ENCODE measurements around the gene C15orf61.

C15orf61 gene

DNA sequence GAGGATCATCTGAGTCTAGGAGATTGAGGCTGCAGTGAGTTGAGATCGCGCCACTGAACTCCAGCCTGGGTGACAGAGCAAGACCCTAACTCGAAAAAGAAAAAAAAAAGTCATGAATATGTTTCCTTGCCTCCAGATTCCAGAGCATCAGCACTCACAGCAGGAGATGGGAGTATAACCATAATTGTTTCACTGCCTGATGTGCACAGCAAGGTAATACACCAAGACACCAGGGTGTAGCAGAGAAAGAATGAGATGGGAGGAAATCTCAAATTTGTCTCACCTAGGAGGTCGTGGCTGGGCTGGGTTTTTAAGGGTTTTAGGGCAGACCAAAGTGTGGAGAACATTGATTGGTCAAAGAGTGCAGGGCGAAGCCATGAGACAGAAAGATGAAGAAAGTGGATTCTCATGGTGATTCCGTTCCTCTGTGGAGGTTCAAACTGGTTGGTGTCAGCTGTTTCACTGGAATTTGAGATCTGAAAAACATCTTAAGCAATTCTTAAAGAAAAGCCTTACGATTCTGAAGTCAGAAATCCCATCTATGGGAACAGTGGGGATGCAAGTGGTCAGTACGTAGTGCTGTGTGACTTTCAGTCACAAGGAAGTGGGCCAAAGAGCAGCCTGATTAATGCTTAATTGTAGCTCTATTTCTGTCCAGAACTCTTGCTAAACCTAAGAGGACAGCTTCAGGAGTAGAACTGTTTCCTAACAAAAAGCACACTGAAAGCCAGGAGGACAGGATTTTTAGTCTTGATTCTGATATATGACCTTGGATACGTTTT is 7.8 kb upstream of the C15orf61 start:
- DNase-seq (ENCODE audit: low read depth in 2 of 3, low spot score in 2 of 3), result no peak

DNA sequence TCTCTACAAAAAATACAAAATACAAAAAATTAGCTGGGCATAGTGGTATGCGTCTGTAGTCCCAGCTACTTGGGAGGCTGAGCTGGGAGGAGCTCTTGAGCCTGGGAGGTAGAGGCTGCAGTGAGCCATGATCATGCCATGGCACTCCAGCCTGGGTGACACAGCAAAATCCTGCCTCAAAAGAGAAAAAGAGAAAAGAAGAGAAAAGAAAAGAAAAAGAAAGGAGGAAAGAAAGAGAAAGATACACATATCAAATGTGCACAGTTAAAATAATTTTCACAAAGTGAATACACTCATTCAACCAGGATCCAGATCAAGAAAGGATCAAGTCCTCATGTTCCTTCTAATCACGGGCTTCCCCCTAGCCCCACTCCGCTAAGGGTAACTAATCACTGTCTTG is 5.8 kb upstream of the C15orf61 start:
- no peak for DNase-seq (ENCODE audit: low read depth in 2 of 3, low spot score in 2 of 3)

DNA sequence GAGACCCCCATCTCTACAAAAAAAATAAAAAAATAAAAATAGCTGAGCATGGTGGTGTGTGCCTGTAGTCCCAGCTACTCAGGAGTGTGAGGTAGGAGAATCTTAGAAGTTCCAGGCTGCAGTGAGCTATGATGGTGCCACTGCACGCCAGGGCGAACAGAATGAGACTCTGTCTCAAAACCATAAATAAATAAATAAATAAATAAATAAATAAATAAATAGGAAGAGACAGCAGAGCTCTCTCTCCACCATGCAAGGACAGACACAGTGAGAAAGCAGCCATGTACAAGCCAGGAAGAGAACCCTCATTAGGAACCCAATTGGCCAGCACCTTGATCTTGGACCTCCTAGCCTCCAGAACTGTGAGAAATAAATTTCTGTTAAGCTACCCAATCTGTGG is 5.4 kb upstream of the C15orf61 start:
- no peak for DNase-seq (ENCODE audit: low read depth in 2 of 3, low spot score in 2 of 3)

DNA sequence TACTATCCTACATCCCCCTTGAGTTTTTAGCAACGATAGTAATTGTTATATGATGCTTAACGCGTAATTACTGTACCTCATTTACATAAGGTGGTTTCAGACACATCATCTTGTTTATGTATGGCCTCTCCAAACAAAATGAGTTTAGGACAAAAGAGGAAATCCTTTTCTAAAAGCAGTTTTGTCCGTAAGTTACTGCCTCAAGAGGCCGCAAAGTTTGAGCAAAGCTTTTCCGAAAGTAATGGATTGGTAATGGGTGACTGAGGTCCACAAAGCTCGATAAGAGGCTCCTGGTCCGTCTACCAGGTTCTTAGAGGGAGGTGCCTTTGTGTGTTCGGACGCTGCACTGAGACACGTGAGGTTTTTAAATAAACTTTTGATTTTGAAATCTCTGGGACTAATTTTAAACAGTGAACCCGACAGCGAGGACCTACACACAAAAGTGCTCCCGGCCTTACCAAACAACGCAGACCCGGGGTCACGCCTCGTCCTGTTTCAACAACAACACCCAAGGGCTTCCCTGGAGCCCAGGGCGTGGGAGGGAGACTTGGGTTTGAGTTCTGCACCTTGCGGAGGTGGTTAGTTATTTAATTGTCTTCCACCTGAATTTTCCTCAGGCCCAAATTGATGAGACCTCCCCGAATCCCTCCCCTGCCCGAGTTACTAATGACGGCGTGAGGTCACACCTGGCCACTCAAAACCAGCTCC is 456 bp upstream of the C15orf61 start:
- peak in 1 of 3 experiments; percentile 58 for DNase-seq (ENCODE audit: low read depth in 2 of 3, low spot score in 2 of 3)

DNA sequence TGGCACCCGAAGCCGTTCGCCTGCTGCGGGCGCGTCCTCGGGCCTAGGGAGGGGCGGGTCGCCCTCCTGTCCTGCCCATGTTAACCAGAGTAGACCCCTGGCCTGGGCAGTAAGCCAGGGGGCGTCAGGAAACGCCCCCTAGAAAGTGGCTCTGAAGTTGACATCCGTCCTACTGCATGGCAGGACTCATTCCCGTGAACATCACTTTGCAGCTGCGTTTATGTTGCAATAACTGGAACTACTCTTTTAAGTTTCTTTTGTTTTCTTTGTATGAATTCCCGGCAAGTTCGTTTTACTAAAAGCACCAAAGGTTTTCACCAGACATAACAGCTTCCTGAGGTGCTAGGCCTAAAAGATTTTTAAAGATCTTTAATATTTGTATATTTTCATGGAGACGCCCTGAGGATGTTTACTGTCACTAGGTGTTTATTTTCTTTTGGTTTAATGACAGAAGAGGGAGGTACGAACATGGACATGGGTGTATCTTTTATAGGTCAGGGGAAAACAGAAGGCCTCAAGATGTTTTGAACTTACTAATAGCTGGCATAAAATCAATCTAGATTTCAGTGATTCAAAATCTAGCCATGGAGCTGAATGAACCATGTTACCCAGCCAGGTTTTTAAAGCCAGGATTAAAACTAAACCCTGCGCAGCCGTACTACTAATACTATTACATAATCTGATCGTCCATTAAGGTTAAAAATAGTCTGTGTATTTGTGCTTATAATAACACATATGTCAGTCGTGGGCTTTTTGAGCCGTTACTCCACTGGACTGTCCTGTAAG is 1.0 kb downstream of the C15orf61 start:
- DNase-seq (ENCODE audit: low read depth in 2 of 3, low spot score in 2 of 3), result no peak

DNA sequence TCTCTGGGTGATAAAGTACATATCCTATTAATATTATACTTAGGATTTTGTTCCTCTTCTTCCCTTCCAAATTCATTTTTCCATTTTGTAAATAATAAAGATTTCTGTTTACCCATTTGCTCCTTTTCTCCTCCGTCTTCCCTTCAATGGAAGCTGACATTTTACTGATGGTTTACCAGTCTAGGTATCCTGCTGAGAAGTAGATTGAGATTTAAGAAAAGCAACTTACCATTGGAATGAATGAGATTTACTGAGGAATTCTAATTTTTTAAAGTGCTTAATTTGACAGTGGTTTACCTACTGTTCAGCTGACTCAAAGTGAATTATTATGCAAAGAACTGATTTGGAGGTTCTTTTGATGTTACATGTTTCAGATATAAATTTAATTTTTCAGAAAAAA is 2.4 kb downstream of the C15orf61 start:
- DNase-seq (ENCODE audit: low read depth in 2 of 3, low spot score in 2 of 3), result no peak

DNA sequence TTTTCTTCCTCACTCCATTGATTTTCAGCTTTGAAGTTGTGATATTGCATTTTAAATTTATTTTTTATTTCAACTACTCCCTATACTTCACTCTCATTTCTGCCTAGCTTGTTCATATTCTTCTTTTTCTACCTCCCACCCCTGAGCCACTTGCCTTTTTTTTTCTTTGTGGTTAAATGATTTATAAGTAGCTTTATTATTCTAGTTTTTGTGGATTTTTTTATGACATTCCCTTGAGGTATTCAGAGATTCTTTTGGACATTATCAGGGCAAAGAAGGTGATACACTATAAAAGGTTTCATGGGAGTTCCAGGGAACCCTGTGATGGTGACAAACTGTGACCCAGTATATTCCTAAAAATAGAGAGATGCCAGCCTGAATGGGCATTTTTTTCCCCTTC is 3.3 kb downstream of the C15orf61 start:
- no peak for DNase-seq (ENCODE audit: low read depth in 2 of 3, low spot score in 2 of 3)

DNA sequence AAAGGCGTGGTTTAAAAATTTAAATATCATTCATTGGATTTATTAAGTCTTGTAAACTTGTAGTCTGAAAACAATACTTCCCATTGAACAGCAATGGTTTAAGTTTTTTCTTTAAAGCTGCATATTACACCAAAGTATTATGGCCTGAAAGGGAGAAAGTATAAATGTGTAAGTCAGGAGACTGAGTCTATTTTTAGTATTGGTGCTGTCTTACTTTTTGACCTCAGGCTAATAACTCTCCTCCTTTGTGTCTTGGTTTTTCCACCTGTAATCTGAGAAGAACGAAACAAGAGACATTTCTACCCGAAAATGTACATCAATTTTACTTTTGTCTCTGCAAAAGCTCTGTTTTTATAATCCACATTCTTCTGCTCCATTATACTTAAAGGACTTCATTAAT is 7.6 kb downstream of the C15orf61 start:
- DNase-seq (ENCODE audit: low read depth in 2 of 3, low spot score in 2 of 3), result no peak

DNA sequence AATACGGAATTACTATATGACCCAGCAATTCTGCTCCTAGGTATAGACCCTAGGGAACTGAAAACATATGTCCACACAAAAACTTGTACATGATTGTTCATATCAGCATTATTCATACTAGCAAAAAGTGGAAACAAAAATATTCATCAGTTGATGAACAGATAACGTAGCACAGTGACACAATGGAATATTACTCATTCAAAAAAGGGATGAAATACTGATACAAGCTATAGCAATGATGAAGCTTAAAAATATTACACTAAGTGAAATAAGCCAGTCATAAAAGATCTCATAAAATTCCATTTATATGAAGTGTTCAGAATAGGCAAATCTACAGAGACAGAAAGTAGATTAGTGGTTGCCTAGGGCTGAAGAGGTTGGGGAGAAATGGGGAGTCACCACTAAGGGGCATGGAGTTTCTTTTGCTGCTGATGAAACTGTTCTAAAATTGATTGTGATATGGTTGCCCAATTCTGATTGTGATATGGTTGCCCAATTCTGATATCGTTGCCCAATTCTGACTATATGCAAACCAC is 10.5 kb downstream of the C15orf61 start:
- DNase-seq (ENCODE audit: low read depth in 2 of 3, low spot score in 2 of 3), result no peak

DNA sequence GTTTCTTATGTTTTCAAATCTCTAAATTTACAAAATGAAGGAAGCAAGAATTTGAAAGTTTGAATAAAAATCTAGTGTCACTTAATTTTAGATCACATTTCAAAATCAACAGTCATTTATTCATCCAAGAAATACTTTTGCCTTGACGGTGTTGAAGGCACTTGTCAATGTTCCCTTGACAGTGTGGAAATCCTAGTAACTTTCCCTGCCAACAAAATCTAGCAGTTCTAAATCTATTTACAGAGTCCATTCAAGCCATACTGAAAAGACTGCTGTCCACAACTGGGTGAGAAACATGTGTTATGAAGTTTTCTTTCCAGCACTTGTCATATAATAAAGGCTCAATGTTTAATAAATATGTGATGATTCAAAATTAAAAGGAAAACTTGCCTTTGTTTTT is 12.9 kb downstream of the C15orf61 start:
- DNase-seq (ENCODE audit: low read depth in 2 of 3, low spot score in 2 of 3), result no peak

DNA sequence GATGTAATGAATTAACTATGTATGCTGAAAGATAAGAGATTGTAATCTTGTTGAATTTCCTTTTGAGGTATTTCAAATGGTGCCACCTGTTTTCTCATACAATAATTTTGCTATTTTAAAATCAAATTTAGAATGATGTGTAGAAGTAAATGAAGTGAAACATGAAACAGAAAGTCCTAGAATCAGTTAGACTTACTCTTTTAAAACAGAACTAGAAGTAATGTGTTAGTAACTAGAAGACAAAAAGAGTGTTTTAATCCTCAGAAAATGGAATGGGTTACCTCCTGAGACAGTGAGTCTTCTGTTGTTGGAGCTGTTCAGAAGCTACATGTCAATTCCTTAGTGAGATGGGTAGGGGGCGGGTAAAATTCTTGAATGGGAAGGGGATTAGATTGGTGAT is 13.4 kb downstream of the C15orf61 start:
- no peak for DNase-seq (ENCODE audit: low read depth in 2 of 3, low spot score in 2 of 3)

DNA sequence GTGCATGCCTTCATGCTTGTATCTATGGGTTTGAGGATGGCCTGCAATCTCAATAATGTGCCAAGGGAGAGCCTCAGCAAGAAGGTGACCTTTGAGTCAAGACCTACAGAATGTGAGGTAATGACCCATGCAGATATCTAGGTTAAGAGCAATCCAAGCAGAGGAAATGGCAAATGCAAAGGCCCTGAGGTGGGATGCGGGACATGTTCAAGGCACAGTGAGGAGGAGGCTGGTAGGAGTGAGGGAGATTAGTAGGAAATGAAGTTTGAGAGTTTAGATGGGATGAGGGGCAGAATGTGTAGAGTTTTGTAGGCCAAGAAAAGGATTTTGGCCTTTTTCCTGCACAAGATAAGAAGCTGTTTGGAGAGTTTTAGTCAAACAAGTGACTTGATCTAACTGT is 16.8 kb downstream of the C15orf61 start:
- no peak for DNase-seq (ENCODE audit: low read depth in 2 of 3, low spot score in 2 of 3)

DNA sequence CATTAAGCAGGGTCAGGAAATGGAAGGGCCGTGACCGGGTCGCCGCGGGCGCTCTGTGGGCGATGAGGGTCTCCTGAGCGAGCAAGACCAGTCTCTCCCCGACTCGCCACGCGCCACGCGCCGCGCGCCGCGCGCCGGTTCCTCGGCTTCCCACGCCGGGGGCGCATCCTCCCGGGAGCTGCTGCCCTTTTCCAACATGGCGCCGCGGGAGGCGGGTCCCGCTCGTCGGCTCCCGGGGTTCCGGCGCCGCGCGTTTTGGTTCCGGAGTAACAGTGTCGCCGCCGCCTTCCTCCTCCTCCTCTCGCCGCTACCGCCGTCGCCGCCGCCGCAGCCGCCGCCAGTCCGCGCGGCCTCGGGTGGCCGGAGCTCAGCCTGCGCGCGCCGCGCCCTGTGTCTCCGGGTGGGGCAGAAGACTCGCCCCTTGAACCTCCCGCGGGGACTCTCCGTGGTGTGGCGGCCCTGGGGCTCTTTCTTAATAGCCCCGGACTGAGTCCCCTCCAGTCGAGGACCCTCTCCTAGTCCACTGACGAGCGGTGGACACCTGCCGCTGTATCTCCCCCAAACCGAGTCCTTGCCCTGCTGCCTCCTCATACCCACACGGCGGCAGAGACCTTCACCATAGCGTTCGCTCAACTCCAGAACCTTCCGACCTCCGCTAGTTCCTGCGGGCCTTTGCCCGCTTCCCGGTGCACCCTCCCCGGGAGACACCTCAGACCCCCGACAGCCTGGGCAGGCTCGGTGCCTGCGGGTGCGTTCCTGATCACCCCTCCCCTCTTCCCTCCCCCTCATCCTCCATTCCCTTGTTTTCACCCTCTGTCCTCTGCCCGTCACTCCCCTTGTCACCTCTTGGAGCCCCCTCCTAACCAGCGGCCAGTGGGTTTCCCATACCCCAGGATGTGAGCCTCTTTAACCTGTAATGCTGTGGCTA is 21.8 kb downstream of the C15orf61 start, which contains the start of gene MAP2K5:
Gene MAP2K5 (plus strand): TSS at position 284 of the 928 bp plus-strand sequence. CDS start 633 bp downstream, at position 917.
- peak; percentile 54 to 72 (median 64) for DNase-seq (ENCODE audit: low read depth in 2 of 3, low spot score in 2 of 3)

DNA sequence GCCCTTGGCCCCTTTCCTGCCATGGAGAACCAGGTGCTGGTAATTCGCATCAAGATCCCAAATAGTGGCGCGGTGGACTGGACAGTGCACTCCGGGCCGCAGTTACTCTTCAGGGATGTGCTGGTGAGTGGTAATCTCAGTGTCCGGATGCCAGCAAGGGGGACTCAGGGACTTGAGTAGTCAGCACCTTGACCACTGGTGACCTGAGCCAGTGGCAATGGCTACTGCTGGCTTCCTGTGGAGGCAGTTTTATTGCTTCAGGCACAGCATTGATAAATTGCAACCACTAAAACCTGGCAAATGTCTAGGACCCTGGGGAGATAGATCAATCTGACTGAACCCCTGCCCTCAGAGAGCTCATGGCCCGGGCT is 22.4 kb downstream of the C15orf61 start:
- no peak for DNase-seq (ENCODE audit: low read depth in 2 of 3, low spot score in 2 of 3)

DNA sequence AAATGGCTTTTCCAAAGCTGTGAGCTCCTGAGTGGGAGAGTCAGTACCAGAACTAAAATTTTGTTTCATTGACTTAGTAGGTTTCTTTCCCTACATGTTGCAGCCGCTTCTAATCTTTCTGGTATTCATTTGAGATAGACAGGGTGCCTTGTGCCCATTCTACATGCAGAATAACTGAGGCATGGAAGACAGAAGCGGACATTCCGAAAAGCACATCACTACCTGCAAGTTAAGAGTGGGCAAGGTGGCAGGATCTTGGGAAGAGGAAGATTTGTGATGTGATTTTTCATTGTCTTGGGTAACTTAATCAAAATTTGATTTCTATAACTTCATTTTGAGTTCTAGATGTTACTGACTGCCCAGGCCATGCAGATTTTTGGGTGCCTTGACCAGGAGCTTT is 23.5 kb downstream of the C15orf61 start:
- DNase-seq (ENCODE audit: low read depth in 2 of 3, low spot score in 2 of 3), result no peak

DNA sequence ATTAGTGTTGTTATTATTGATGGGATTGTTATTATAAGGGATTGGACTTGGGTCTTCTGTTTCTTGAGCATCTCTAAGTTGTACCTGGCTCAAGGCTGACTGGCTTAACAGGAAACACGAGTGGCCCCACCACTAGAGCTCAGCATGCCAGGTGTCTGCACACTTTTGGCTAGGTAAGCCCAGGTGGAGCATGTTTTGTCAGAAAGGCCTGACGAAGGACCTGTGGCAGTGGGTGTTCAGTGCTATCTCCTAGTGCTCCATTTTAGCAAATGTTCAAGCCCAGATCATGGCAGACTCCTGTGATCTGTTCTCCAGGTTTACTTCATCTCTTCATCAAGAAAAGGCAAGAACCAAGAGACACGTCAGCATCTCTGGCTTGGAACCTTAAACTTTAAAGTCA is 24.9 kb downstream of the C15orf61 start:
- DNase-seq (ENCODE audit: low read depth in 2 of 3, low spot score in 2 of 3), result no peak

DNA sequence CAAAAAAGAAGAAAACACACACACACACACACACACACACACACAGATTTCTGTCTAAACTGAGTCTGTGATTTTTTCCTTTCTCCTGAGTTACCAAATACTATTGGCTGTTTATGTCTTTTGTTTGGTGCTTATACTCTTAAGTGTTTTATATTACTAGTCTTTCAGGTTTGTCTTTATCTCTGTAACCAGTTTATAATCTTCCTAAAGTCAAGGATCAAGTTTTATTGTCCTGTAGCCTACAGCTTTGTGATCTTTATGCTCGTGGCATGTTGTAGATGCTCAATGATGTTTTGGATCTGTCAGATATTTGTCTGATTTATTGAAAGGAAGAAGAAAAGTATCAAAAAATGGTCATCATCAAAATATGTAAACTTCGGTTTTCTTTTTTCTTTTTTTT is 26.1 kb downstream of the C15orf61 start:
- DNase-seq (ENCODE audit: low read depth in 2 of 3, low spot score in 2 of 3), result no peak

DNA sequence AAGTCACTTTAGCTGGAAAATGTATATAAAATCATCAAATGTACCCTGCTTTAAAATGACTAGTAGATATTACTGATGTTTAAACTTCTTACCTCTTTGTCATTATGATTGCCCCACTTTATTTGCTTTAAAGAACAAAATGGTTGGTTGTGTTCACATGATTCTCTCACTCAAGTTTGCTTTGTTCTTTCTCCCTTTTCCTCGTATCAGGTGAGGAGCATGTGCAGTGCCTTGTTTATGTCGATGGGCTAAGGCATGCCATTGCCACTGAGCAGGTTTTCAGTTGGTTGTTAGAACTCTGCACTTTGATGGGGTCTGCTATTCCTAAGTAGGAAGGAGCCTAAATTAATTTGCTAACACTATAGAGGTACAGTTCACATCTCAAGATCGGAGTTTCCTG is 26.9 kb downstream of the C15orf61 start:
- DNase-seq (ENCODE audit: low read depth in 2 of 3, low spot score in 2 of 3), result no peak

DNA sequence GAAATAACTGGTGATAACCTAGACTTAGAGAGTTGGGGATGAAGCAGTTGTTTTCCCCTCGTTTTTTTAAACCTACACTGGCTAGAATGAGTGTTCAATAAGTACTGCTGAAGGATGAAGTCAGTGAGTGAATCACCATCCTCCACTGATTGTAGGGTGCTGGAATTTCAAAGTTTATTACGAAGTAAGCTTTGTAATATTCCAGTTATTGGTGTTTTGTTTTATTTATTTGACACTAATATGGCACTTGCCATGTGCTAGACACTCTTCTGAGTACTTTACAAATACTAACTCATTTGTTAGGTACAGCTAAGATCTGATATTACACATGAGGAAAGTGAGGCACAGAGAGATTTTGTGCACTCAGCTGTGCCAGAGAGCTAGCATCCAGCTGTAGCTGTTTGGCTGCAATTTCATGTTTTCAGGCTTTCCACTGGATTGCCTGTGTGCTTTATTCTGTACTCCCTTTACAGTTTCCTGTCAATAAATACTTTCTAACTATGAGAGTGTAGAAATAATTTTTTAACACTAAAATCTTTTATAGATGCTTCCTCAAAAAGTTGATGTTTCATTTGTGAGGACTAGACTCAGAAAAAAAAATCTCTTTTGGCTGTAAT is 27.4 kb downstream of the C15orf61 start:
- no peak for DNase-seq (ENCODE audit: low read depth in 2 of 3, low spot score in 2 of 3)

Measured in activated CD8-positive, alpha-beta memory T cell treated with anti-CD3 and anti-CD28 coated beads for 48 hours (primary cell).